NB4 (cell line): ENCODE results near the gene BID.

Experiments used
- DNase-seq: peaks from one replicate; pipeline ENCODE4 v3.0.0; 2010; ENCODE audit warnings: low read depth
- H3K4me3 ChIP-seq: one replicate; pipeline ENCODE4 v1.5.1; 2011; ENCODE audit warnings: mild to moderate bottlenecking, low read depth, low read length, moderate library complexity
- CTCF ChIP-seq: IDR thresholded peaks from one replicate; pipeline ENCODE4 v1.5.1; 2012; ENCODE audit warnings: low read depth, low read length
- MAX ChIP-seq: IDR thresholded peaks from 2 replicates; pipeline ENCODE4 v1.6.1; 2011; ENCODE audit warnings: low read depth, low read length
- MYC ChIP-seq: IDR thresholded peaks from 2 replicates; pipeline ENCODE4 v1.6.1; 2011; ENCODE audit warnings: low read depth, low read length
- POLR2A ChIP-seq: IDR thresholded peaks from 2 replicates; pipeline ENCODE4 v1.6.1; 2011; ENCODE audit warnings: mild to moderate bottlenecking; ENCODE audit not compliant: insufficient read length; ENCODE audit errors: extremely low read depth

The BID gene

DNA sequence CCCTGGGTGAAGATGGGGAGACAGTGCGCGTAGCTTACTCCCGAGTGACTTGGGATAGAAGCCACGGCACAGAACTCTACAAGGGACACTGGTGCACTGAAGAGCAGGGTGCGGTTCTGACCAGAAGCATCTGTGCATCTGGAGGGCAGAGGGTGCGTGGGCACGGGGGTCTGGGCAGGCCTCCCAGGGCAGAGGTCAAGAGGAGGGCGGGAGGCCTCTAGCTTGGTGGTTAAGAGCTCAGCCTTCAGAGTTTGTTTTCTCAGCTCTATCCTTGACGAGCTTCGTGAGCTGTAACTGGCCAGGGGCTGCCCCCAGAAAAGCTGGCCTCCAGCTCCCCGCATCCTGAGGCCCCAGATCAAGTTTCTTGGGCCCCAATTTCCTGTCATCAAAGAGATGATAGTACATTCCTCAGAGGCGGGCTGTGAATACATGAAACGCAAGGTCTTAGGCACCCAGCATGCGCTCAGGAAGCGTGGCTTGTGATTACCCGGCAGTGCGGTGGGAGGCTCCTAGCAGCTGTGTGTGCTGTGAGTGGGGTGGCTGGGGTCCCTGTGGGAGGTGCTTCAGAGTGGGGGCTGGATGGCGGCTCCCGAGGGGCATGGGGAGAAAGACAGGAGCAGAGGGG is 6.0 kb upstream of the BID start:
- DNase-seq = peak; percentile 40
- H3K4me3 ChIP-seq = no peak overlapping the region
- TF ChIP-seq MYC (no peak), CTCF (no peak), MAX (no peak), POLR2A (no peak)

- H3K4me3 ChIP-seq = no peak overlapping the region
- TF ChIP-seq MYC = no peak
- no peak for DNase-seq
Observed at GRCh38 chr22:17779286-17780115, 5.2 kb upstream of the BID start.

DNA sequence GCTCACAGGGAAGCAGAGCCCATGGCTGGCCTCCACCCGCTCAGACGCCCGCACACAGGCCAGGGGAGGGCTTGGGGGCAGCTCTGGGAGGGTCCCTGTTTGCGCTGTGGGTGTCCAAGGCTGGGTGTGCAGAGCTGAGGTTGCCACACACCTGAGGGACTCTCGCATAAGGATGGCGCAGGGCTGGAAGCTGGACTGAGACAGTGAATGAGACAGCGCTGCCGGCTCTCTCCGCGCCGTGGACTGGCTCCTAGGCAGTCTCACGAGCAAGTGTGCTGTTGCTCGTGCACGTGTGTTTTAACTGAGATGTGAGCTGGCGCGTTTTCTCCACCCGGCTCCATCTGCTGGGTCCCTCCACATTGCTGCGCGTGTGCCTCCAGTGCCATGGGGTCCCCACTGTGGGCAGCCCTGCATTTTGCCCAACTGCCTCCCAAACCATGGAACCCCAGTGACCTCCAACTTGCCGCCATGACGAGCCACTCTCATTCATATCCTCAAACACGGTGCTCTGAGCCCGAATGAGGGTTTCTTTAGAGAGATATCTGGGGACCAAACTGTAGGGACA is 4.2 kb upstream of the BID start:
- TF ChIP-seq CTCF = no peak
- H3K4me3 ChIP-seq = peak overlapping the region; percentile 89
- DNase-seq = no peak

DNA sequence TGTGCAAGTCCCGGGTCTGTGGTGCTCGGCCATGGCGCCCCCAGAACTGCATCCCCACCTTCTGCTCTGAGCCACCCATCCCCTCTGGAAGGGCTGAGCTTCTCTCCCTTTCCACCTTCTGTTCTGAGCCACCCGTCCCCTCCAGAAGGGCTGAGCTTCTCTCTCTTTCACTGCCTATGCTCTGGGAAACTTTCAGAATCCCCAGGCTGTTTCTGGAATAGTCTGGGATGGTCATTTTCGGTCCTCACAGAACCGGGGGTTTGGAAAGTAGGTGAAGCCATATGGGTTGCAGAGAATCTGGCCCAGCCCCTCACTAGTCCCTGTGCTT is 3.4 kb upstream of the BID start:
- no peak for DNase-seq
- peak overlapping the region; percentile 89 for H3K4me3 ChIP-seq
- TF ChIP-seq CTCF = no peak
- TF ChIP-seq POLR2A = no peak

DNA sequence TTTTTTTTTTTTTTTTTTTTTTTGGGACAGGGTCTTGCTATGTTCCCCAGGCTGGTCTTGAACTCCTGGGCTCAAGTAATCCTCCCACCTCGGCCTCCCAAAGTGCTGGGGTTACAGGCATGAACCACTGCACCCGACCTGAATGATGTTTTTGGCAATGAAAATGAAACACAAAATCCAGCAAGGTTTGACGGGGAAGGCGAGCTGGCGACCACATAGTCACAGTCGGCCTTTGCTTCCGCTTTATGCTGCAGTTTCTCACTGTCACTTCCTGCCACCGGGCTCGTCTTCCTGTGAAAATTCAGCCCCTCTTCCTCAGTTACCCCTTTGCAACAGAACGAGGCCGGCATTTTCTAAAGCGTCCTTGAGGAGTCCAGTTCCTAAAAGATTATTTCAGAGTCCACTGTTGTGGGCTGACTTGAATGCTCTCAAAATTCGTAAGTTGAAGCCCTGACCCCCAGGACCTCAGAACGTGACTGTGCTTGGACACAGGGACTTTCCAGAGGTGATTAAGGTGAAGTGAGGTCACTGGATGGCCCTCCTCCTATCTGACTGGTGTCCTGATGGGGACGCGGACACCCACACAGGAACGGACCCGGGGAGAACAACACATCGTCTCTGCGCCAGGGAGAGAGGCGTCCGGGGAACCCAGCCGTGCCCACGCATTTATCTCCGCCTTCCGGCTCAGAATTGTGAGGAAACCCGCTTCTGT is 2.9 kb upstream of the BID start:
- peak; percentile 81 for DNase-seq
- peak overlapping the region; percentile 89 for H3K4me3 ChIP-seq

More for the DNA sequence above, 2.9 kb upstream of the BID start:
- peak; percentile 11; the same call in 1 of the 2 replicates for TF ChIP-seq MAX
- peak; percentile 63 for TF ChIP-seq MYC
- TF ChIP-seq POLR2A = peak; percentile 52
- TF ChIP-seq CTCF = no peak
